GM23338 (cell line): ENCODE data around the gene PTPN20. TPM values are rescaled to one million over a fixed set of nuclear protein-coding genes. Genes with fewer than 3 reads are reported as not detected.

Source experiments
- ATAC-seq: fragments of 200-7000 bp; cut with Tn5 transposase; 3 replicates; pipeline ENCODE4 v1.9.1; 2020
- DNase-seq: peaks from one replicate; pipeline ENCODE4 v3.0.0-alpha.2; 2015; ENCODE audit warnings: low spot score
- H2AFZ ChIP-seq: fragments of 200-600 bp; sonication (generic); 2 replicates; pipeline ENCODE4 v1.8.0; 2016; ENCODE audit warnings: antibody characterized with exemption, mild to moderate bottlenecking, moderate library complexity
- H3F3A ChIP-seq: fragments of 200-600 bp; sonication (generic); replicated peaks from 2 replicates; pipeline ENCODE4 v1.8.0; 2017; ENCODE audit warnings: antibody characterized with exemption, mixed run types, low read depth
- H3K27ac ChIP-seq: fragments of 200-600 bp; sonication (generic); 2 replicates; pipeline ENCODE4 v1.6.1; 2016; ENCODE audit warnings: low read depth
- H3K27me3 ChIP-seq: fragments of 200-600 bp; sonication (generic); 2 replicates; pipeline ENCODE4 v1.8.0; 2016; ENCODE audit warnings: mild to moderate bottlenecking, mixed run types, moderate library complexity; ENCODE audit not compliant: insufficient read depth
- H3K36me3 ChIP-seq: fragments of 200-600 bp; sonication (generic); 2 replicates; pipeline ENCODE4 v1.8.0; 2016; ENCODE audit warnings: mild to moderate bottlenecking; ENCODE audit not compliant: insufficient read depth
- H3K4me1 ChIP-seq: fragments of 200-600 bp; sonication (generic); 2 replicates; pipeline ENCODE4 v1.8.0; 2016; ENCODE audit warnings: mild to moderate bottlenecking, moderate library complexity; ENCODE audit not compliant: insufficient read depth
- H3K4me2 ChIP-seq: fragments of 200-600 bp; sonication (generic); 2 replicates; pipeline ENCODE4 v1.7.1; 2017; ENCODE audit warnings: mixed run types
- H3K4me3 ChIP-seq: fragments of 200-600 bp; sonication (generic); 2 replicates; pipeline ENCODE4 v1.6.1; 2016; ENCODE audit warnings: mixed run types
- H3K79me2 ChIP-seq: fragments of 200-600 bp; sonication (generic); replicated peaks from 2 replicates; pipeline ENCODE4 v1.8.0; 2017; ENCODE audit warnings: mild to moderate bottlenecking; ENCODE audit not compliant: insufficient read depth
- H3K9me2 ChIP-seq: fragments of 200-600 bp; sonication (generic); 2 replicates; pipeline ENCODE4 v1.8.0; 2017; ENCODE audit not compliant: insufficient read depth
- H4K20me1 ChIP-seq: fragments of 200-600 bp; sonication (generic); replicated peaks from 2 replicates; pipeline ENCODE4 v1.8.0; 2017; ENCODE audit warnings: mild to moderate bottlenecking; ENCODE audit not compliant: insufficient read depth
- H3K27ac Mint-ChIP-seq: 2 replicates; pipeline ENCODE4 v1.8.0; 2020; ENCODE audit warnings: inconsistent platforms, mild to moderate bottlenecking, moderate library complexity, mixed read lengths
- H3K27me3 Mint-ChIP-seq: 3 replicates; pipeline ENCODE4 v1.8.0; 2022; ENCODE audit warnings: low read depth, mild to moderate bottlenecking, moderate library complexity, mixed read lengths, inconsistent platforms; ENCODE audit not compliant: insufficient read depth, poor library complexity
- H3K36me3 Mint-ChIP-seq: 3 replicates; pipeline ENCODE4 v1.8.0; 2021; ENCODE audit warnings: low read depth, mild to moderate bottlenecking, inconsistent platforms, moderate library complexity, mixed read lengths
- H3K4me1 Mint-ChIP-seq: 3 replicates; pipeline ENCODE4 v1.8.0; 2020; ENCODE audit warnings: mild to moderate bottlenecking, inconsistent platforms, mixed read lengths
- H3K4me3 Mint-ChIP-seq: 3 replicates; pipeline ENCODE4 v1.8.0; 2021; ENCODE audit warnings: moderate library complexity, mild to moderate bottlenecking, inconsistent platforms, mixed read lengths
- H3K9me3 Mint-ChIP-seq: 3 replicates; pipeline ENCODE4 v1.8.0; 2020; ENCODE audit warnings: moderate library complexity, mild to moderate bottlenecking, inconsistent platforms, mixed read lengths
- CREB1 ChIP-seq: fragments of 250-450 bp; sonication (Bioruptor Pico); IDR thresholded peaks from 2 replicates; pipeline ENCODE4 v1.5.0; 2020; ENCODE audit warnings: low read depth, mild to moderate bottlenecking, moderate library complexity
- CTCF ChIP-seq, 2 experiments: fragments of 200-600 bp in 1 of 2; sonication (generic) in 1 of 2; conservative IDR thresholded peaks; 2 replicates each; pipeline versions ENCODE4 v1.5.1 to v1.6.1; 2016 to 2017; ENCODE audit warnings: antibody characterized with exemption in 2 of 2, low read depth in 2 of 2, mild to moderate bottlenecking in 2 of 2, moderate library complexity in 1 of 2
- EZH2 ChIP-seq: fragments of 200-600 bp; sonication (generic); IDR thresholded peaks from one replicate; pipeline ENCODE4 v1.8.0; 2017; ENCODE audit warnings: antibody characterized with exemption, mild to moderate bottlenecking, low read depth; ENCODE audit not compliant: unreplicated experiment
- POLR2AphosphoS5 ChIP-seq: IDR thresholded peaks from 2 replicates; pipeline ENCODE4 v1.6.1; 2016; ENCODE audit warnings: antibody characterized with exemption, low read depth
- REST ChIP-seq: IDR thresholded peaks from one replicate; pipeline ENCODE4 v1.6.1; 2018; ENCODE audit warnings: antibody characterized with exemption; ENCODE audit not compliant: unreplicated experiment
- STAT1 ChIP-seq: IDR thresholded peaks from one replicate; pipeline ENCODE4 v1.6.1; 2016; ENCODE audit warnings: antibody characterized with exemption; ENCODE audit not compliant: unreplicated experiment
- ZNF114 ChIP-seq: fragments of 250-450 bp; sonication (Bioruptor Pico); IDR thresholded peaks from 2 replicates; pipeline ENCODE4 v1.5.0; 2020; ENCODE audit warnings: mild to moderate bottlenecking, moderate library complexity
- ZNF331 ChIP-seq: fragments of 250-450 bp; sonication (Bioruptor Pico); IDR thresholded peaks from 2 replicates; pipeline ENCODE4 v1.5.0; 2020; ENCODE audit warnings: low read depth, mild to moderate bottlenecking, moderate library complexity
- ZNF462 ChIP-seq: fragments of 250-450 bp; sonication (Bioruptor Pico); IDR thresholded peaks from 2 replicates; pipeline ENCODE4 v1.5.0; 2020; ENCODE audit warnings: mild to moderate bottlenecking, moderate library complexity
- polyA plus RNA-seq: library from polyadenylated mRNA; unstranded; fragments of >200 nt; fragmentation: Nextera tagmentation; extraction: Ambion mirVana; gene quantifications from 2 replicates; pipeline ENCODE4 v1.2.1, GENCODE V29; 2016
- total RNA-seq: library from RNA; depleted of rRNA; stranded (reverse); fragments of >200 nt; shearing (Covaris generic); gene quantifications from 2 replicates; pipeline ENCODE4 v1.2.3, GENCODE V29; 2014
- TF ChIP-seq, protein P1 (sequence below): IDR thresholded peaks from 2 replicates; pipeline ENCODE4 v1.6.1; 2016; ENCODE audit warnings: antibody characterized with exemption

The PTPN20 gene
- total and polyA plus RNA-seq, 2 experiments from 2014 or later: 0.13 TPM; not detected in 1

DNA sequence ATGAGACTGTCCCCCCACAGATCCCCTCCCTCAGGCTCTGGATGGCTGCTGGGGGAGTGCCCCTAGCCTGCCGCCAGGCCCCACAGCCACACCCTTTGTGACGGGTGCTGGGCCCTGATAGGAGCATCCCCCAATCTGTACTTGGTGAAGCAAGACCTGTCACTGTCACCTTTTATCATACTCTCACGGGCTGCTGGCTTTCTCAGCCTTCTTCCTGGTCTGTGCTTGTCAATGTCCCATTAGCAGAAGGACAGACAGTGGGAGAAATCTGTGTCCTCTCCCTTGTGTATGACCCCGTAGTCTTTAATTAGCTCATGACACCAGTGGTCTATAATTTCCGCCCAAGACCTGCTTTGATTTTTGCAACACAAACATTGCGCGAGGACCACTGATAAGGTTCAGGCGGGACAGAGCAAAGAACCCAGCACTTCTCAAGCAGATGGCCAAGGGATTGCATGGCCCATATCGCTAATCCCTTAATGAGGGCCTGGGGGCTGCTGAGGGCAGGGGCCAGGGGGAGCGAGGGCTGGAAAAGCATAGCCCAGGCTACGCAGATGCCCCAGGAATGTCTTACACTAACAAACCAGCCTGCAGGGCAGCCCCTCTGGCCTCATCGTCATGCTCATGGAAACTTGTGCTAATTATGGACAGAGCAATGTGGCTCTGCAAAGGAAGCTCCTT, 127.8 kb downstream of the PTPN20 start:
- no peak overlapping the region for H3K27ac Mint-ChIP-seq
- H3K27ac ChIP-seq: no peak overlapping the region
- H3K4me2 ChIP-seq: no peak overlapping the region
- no peak for TF ChIP-seq REST
- no peak for TF ChIP-seq POLR2AphosphoS5
- no peak for TF ChIP-seq ZNF114 (CRISPR knock-in tag)
- TF ChIP-seq, protein P1, sequence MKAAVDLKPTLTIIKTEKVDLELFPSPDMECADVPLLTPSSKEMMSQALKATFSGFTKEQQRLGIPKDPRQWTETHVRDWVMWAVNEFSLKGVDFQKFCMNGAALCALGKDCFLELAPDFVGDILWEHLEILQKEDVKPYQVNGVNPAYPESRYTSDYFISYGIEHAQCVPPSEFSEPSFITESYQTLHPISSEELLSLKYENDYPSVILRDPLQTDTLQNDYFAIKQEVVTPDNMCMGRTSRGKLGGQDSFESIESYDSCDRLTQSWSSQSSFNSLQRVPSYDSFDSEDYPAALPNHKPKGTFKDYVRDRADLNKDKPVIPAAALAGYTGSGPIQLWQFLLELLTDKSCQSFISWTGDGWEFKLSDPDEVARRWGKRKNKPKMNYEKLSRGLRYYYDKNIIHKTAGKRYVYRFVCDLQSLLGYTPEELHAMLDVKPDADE: no peak
- TF ChIP-seq CREB1 (CRISPR knock-in tag): no peak
- TF ChIP-seq CTCF (conservative IDR thresholded peaks at IDR 0.05; ENCODE audit: low read depth in 2 of 2): no peak
- no peaks in the 10 kb centered on the region for H3K9me3 Mint-ChIP-seq
- no peaks in the 10 kb centered on the region for H3K79me2 ChIP-seq
- H3K9me2 ChIP-seq: no peaks in the 10 kb centered on the region
- H3K36me3 ChIP-seq: no peaks in the 10 kb centered on the region
- no peaks in the 10 kb centered on the region for H3K27me3 ChIP-seq
- no peak for DNase-seq
- H3K4me3 Mint-ChIP-seq: no peak overlapping the region
- H3K4me3 ChIP-seq: no peak overlapping the region
- no peak for ATAC-seq
- no peaks in the 10 kb centered on the region for H4K20me1 ChIP-seq
- H2AFZ ChIP-seq: no peak overlapping the region
- no peaks in the 10 kb centered on the region for H3F3A ChIP-seq
- peaks cover 3% of the 10 kb centered on the region for H3K27me3 Mint-ChIP-seq
- no peaks in the 10 kb centered on the region for H3K36me3 Mint-ChIP-seq
- no peaks in the 10 kb centered on the region for H3K4me1 ChIP-seq
- peaks cover 8% of the 10 kb centered on the region; the same call in 2 of the 3 replicates for H3K4me1 Mint-ChIP-seq

DNA sequence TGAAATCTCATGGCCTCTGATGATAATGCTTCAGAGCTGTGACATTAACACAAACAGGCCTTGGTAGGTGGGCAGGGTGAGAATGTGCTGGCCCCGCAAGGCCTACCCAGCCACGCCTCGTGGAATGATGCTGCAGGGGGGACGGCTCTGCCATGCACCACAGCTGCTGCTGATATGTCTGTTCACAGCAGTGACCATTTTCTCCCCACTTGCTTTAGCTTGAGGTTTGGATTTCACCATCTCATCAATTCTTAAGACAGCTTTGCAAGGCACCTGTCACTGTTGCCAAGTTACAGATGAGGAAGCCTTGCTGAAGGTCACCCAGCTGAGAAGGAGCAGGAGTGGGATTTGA, 128.3 kb downstream of the PTPN20 start:
- Histone ChIP-seq H3K36me3 (no peaks in the 10 kb centered on the region), H4K20me1 (no peaks in the 10 kb centered on the region), H3F3A (no peaks in the 10 kb centered on the region), H3K4me3 (no peak overlapping the region), H3K9me2 (no peaks in the 10 kb centered on the region), H3K4me2 (no peak overlapping the region), H3K4me1 (no peaks in the 10 kb centered on the region), H3K79me2 (no peaks in the 10 kb centered on the region), H3K27ac (no peak overlapping the region), H2AFZ (no peak overlapping the region), H3K27me3 (no peaks in the 10 kb centered on the region)
- Mint-ChIP-seq H3K4me3 (no peak overlapping the region), H3K9me3 (no peaks in the 10 kb centered on the region), H3K36me3 (no peaks in the 10 kb centered on the region), H3K27me3 (peaks cover 3% of the 10 kb centered on the region), H3K27ac (no peak overlapping the region), H3K4me1 (peaks cover 8% of the 10 kb centered on the region)
- ATAC-seq (no peak), DNase-seq (no peak)
- TF ChIP-seq ZNF462: no peak
- no peak for TF ChIP-seq EZH2
- TF ChIP-seq ZNF331: no peak
- TF ChIP-seq STAT1: no peak
